Astrocyte (in vitro differentiated cells and primary cell): ENCODE data around the gene MYO7B.

ENCODE experiments used
- EZH2 ChIP-seq: IDR thresholded peaks from 2 replicates; pipeline ENCODE4 v1.6.1; 2012; ENCODE audit warnings: mild to moderate bottlenecking, low read length, inconsistent platforms; ENCODE audit not compliant: insufficient read depth
- TF ChIP-seq, protein P1 (sequence below): IDR thresholded peaks from 2 replicates; pipeline ENCODE4 v1.5.1; 2011; ENCODE audit warnings: low read depth, mild to moderate bottlenecking, inconsistent platforms, low read length, moderate library complexity; ENCODE audit not compliant: insufficient read depth

DNA sequence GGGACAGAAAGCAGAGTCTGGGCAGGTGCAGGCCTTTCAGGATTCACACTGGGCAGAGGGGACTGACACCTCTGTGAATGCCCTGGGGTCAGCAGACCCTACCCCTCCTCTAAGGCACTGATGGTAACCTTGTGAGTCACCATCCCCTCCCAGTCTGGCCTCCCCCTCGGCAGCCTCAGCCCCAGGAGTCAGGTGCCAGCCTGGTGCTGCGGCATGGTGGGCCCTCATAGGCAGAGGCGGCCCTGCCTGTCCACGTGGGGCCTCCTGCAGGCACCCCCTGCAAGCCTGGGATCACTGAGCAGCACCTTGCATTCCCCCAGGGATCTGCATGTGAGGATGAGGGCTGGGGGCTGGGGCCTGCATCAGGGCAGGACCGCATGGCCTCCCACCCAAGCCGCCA, 105.7 kb downstream of the MYO7B start:
- TF ChIP-seq, protein P1, sequence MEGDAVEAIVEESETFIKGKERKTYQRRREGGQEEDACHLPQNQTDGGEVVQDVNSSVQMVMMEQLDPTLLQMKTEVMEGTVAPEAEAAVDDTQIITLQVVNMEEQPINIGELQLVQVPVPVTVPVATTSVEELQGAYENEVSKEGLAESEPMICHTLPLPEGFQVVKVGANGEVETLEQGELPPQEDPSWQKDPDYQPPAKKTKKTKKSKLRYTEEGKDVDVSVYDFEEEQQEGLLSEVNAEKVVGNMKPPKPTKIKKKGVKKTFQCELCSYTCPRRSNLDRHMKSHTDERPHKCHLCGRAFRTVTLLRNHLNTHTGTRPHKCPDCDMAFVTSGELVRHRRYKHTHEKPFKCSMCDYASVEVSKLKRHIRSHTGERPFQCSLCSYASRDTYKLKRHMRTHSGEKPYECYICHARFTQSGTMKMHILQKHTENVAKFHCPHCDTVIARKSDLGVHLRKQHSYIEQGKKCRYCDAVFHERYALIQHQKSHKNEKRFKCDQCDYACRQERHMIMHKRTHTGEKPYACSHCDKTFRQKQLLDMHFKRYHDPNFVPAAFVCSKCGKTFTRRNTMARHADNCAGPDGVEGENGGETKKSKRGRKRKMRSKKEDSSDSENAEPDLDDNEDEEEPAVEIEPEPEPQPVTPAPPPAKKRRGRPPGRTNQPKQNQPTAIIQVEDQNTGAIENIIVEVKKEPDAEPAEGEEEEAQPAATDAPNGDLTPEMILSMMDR: no peak
- no peak for TF ChIP-seq EZH2
